HepG2 (cell line): ENCODE results near the gene SRGAP3. TPM values are rescaled to one million over a fixed set of nuclear protein-coding genes. Genes with fewer than 3 reads are reported as not detected.

Source experiments
- ATAC-seq: fragments of 200-7000 bp; cut with Tn5 transposase; 3 replicates; pipeline ENCODE4 v1.9.1; 2020; ENCODE audit warnings: mild to moderate bottlenecking, moderate library complexity
- BruUV-seq: library from RNA; stranded (reverse); fragments of 400-500 nt; replicated peaks from 2 replicates; lab custom pipeline; 2021; lab: Mats Ljungman, UMichigan
- CTCF ChIA-PET: fragments of 300-600 bp; formaldehyde crosslinking; extraction: SDS; loops from one replicate; lab custom pipeline; 2021; ENCODE audit warnings: low total read pairs, inconsistent platforms, low intra/inter-chr PET ratio; lab: Yijun Ruan, JAX
- POLR2A ChIA-PET: fragments of 350-600 bp; sonication (Branson Sonifier 250); formaldehyde crosslinking; loops from one replicate; lab custom pipeline; 2020; ENCODE audit warnings: antibody characterized with exemption, inconsistent platforms; lab: Yijun Ruan, JAX
- DNase-seq: peaks from one replicate; pipeline ENCODE4 v3.0.0-alpha.2; 2015; ENCODE audit warnings: low spot score
- FAIRE-seq: peaks from 3 replicates; lab custom pipeline; 2011; peaks lifted over from hg19 to GRCh38; lab: Jason Lieb, UNC
- H2AFZ ChIP-seq: one replicate; pipeline ENCODE4 v1.6.1; 2011; ENCODE audit warnings: low read length, inconsistent platforms
- H3K27ac ChIP-seq: fragments of 300-600 bp; 3 replicates; pipeline ENCODE4 v1.8.0; 2011; ENCODE audit warnings: mixed run types, mild to moderate bottlenecking, mixed read lengths, low read length, inconsistent platforms; ENCODE audit not compliant: insufficient read depth; ENCODE audit errors: extremely low read length
- H3K27me3 ChIP-seq, 2 experiments: fragments of 200-600 bp in 1 of 2; 2 replicates in 1 of 2; 3 replicates in 1 of 2; pipeline versions ENCODE4 v1.6.0 to v1.8.0; 2011; ENCODE audit warnings: low read length in 2 of 2, mild to moderate bottlenecking in 2 of 2, moderate library complexity in 2 of 2, inconsistent platforms in 1 of 2; ENCODE audit not compliant: insufficient read depth in 2 of 2, control insufficient read depth in 1 of 2
- H3K36me3 ChIP-seq, 2 experiments: fragments of 200-600 bp in 1 of 2; replicated peaks in 1 of 2; 2 replicates in 1 of 2; 3 replicates in 1 of 2; pipeline versions ENCODE4 v1.5.1 to v1.8.0; 2011; ENCODE audit warnings: low read length in 2 of 2, inconsistent platforms in 1 of 2; ENCODE audit not compliant: insufficient read depth in 2 of 2, control insufficient read depth in 1 of 2
- H3K4me1 ChIP-seq: 2 replicates; pipeline ENCODE4 v1.5.1; 2012; ENCODE audit warnings: low read length, inconsistent platforms; ENCODE audit not compliant: insufficient read depth
- H3K4me2 ChIP-seq: 2 replicates; pipeline ENCODE4 v1.6.0; 2011; ENCODE audit warnings: low read depth, low read length, inconsistent platforms
- H3K4me3 ChIP-seq, 3 experiments: fragments of 200-600 bp in 1 of 3; sonication (generic), shearing (Covaris generic) in 1 of 3; replicated peaks in 1 of 3; 2 replicates each; pipeline ENCODE4 v1.5.1; 2011 to 2016; ENCODE audit warnings: low read length in 3 of 3, inconsistent platforms in 2 of 3, low read depth in 2 of 3, mild to moderate bottlenecking in 2 of 3, control low read depth in 1 of 3, mixed read lengths in 1 of 3; ENCODE audit not compliant: insufficient read depth in 1 of 3
- H3K79me2 ChIP-seq: one replicate; pipeline ENCODE4 v1.6.1; 2011; ENCODE audit warnings: low read length, inconsistent platforms; ENCODE audit not compliant: insufficient read depth
- H3K9ac ChIP-seq: 2 replicates; pipeline ENCODE4 v1.6.0; 2011; ENCODE audit warnings: mild to moderate bottlenecking, low read depth, low read length, inconsistent platforms; ENCODE audit not compliant: insufficient read depth
- H3K9me3 ChIP-seq: 2 replicates; pipeline ENCODE4 v1.5.1; 2012; ENCODE audit warnings: mild to moderate bottlenecking, low read length
- H4K20me1 ChIP-seq: 2 replicates; pipeline ENCODE4 v1.6.0; 2011; ENCODE audit warnings: inconsistent platforms, mild to moderate bottlenecking, low read length, moderate library complexity; ENCODE audit not compliant: insufficient read depth
- GABPA ChIP-seq, 2 experiments: IDR thresholded peaks; 2 replicates each; pipeline ENCODE4 v1.6.1; 2011 to 2016; ENCODE audit warnings: low read depth in 2 of 2, low read length in 1 of 2, missing biosample characterization in 1 of 2, missing genetic modification characterization in 1 of 2
- JARID2 ChIP-seq: sonication (generic); formaldehyde crosslinking; IDR thresholded peaks from 2 replicates; pipeline ENCODE4 v1.8.1; 2023; ENCODE audit warnings: missing genetic modification reagents, inconsistent platforms; ENCODE audit not compliant: insufficient replicate concordance
- MED1 ChIP-seq: sonication (generic); formaldehyde crosslinking; IDR thresholded peaks from 2 replicates; pipeline ENCODE4 v1.4.0; 2020; ENCODE audit warnings: missing genetic modification reagents
- TCF7 ChIP-seq: sonication (generic); IDR thresholded peaks from 2 replicates; pipeline ENCODE4 v1.6.1; 2016; ENCODE audit warnings: antibody characterized with exemption, low read depth
- ZNF569 ChIP-seq: sonication (generic); formaldehyde crosslinking; IDR thresholded peaks from 2 replicates; pipeline ENCODE4 v1.5.0; 2020; ENCODE audit warnings: mild to moderate bottlenecking, missing genetic modification reagents, moderate library complexity, borderline replicate concordance
- WGBS: methylation state at CpG from one replicate; pipeline ENCODE4 v1.1.6; 2017; ENCODE audit warnings: low lambda C conversion rate; 5-methylcytosine and 5-hydroxymethylcytosine counted together
- in situ Hi-C: cut with HindIII; loops from 2 replicates; pipeline ENCODE4 v1.10.0; 2017; ENCODE audit warnings: low pct_unique_long_range_greater_than_20kb; ENCODE audit not compliant: extremely low pct_ligation_motif_present
- intact Hi-C: fragments of 100-400 bp; cut with micrococcal nuclease; formaldehyde crosslinking; loops from one replicate; pipeline ENCODE4 v1.10.0; 2022; ENCODE audit not compliant: unreplicated experiment
- polyA plus RNA-seq, 8 experiments: library from polyadenylated mRNA; depleted of rRNA in 3 of 8; stranded (reverse) in 7 of 8; unstranded in 1 of 8; fragments of >200 nt; fragmentation: Illumina TruSeq in 4 of 8; extraction: Trizol in 4 of 8; gene quantifications; 2 replicates each; pipeline versions ENCODE4 v1.2.1 to v1.2.3, GENCODE V29; 2011 to 2016; ENCODE audit warnings: low read depth in 4 of 8, missing spikeins in 1 of 8, mixed read lengths in 1 of 8; ENCODE audit not compliant: insufficient read depth in 1 of 8
- total RNA-seq, 5 experiments: library from RNA; depleted of rRNA; stranded (reverse); fragments of >200 nt; fragmentation: Illumina TruSeq; extraction: Trizol; gene quantifications; 2 replicates each; pipeline ENCODE4 v1.2.3, GENCODE V29; 2016; ENCODE audit warnings: low read depth in 1 of 5
- TF ChIP-seq, protein P1 (sequence below): sonication (generic); formaldehyde crosslinking; IDR thresholded peaks from 2 replicates; pipeline ENCODE4 v1.4.0; 2020; ENCODE audit warnings: mild to moderate bottlenecking, missing genetic modification reagents
- TF ChIP-seq, protein P2 (sequence below): sonication (generic); formaldehyde crosslinking; IDR thresholded peaks from 2 replicates; pipeline ENCODE4 v1.9.0; 2021; ENCODE audit warnings: missing genetic modification reagents, mild to moderate bottlenecking, borderline replicate concordance
- TF ChIP-seq, protein P3 (sequence below): sonication (generic); formaldehyde crosslinking; conservative IDR thresholded peaks from 2 replicates; pipeline ENCODE4 v1.4.0; 2020; ENCODE audit warnings: missing genetic modification reagents
- TF ChIP-seq, protein P4 (sequence below): sonication (generic); formaldehyde crosslinking; IDR thresholded peaks from 2 replicates; pipeline ENCODE4 v1.4.0; 2020; ENCODE audit warnings: mild to moderate bottlenecking, missing genetic modification reagents

SRGAP3 gene
- total and polyA plus RNA-seq, 2 of the 13 experiments (the other 11 are each of a cell fraction or from before 2014, with no cell fraction given): 1.2 to 1.4 TPM

DNA sequence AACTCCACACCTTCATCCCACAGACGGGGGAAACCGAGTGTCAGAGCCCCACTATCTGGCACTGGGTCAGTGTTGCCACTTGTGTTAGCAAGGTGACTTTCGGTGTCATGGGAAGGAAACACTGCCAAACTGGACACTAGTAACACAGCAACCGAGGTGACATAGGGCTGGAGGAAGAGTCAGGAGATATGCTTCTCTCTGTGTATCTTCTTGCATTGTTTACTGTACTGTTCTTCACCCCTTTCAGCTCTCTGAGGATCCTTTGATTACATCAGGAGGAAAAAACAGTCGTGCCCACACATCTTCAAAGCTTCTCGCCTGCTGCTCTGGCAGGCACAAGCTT is 176.8 kb downstream of the SRGAP3 start:
- ChIA-PET POLR2A (no interaction called here), CTCF (no interaction called here)
- WGBS: 14% methylated on average over 2 of the region's 6 CpGs
- TF ChIP-seq, protein P1, sequence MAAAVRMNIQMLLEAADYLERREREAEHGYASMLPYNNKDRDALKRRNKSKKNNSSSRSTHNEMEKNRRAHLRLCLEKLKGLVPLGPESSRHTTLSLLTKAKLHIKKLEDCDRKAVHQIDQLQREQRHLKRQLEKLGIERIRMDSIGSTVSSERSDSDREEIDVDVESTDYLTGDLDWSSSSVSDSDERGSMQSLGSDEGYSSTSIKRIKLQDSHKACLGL (CRISPR knock-in tag): no peak
- TF ChIP-seq GABPA (IDR thresholded peaks at IDR 0.05; ENCODE audit: low read depth, low read length): no peak
- no peak for TF ChIP-seq GABPA (CRISPR knock-in tag; IDR thresholded peaks at IDR 0.05; ENCODE audit: low read depth)
- in situ Hi-C loops: no loop called here
- no TSS peak for BruUV-seq
- intact Hi-C loops: no loop called here
- DNase-seq: no peak
- H3K9ac ChIP-seq: no peak overlapping the region
- H3K79me2 ChIP-seq: no peaks in the 10 kb centered on the region
- H3K4me2 ChIP-seq: no peak overlapping the region
- no peaks in the 10 kb centered on the region; a peak in 1 of 5 replicates for H3K27me3 ChIP-seq
- no peak for FAIRE-seq
- H3K27ac ChIP-seq: no peak overlapping the region
- no peaks in the 10 kb centered on the region for H3K36me3 ChIP-seq
- no peak overlapping the region for H2AFZ ChIP-seq
- H3K4me3 ChIP-seq: no peak overlapping the region
- no peaks in the 10 kb centered on the region for H3K4me1 ChIP-seq
- H3K9me3 ChIP-seq: no peaks in the 10 kb centered on the region
- no peaks in the 10 kb centered on the region for H4K20me1 ChIP-seq
- ATAC-seq: no peak

DNA sequence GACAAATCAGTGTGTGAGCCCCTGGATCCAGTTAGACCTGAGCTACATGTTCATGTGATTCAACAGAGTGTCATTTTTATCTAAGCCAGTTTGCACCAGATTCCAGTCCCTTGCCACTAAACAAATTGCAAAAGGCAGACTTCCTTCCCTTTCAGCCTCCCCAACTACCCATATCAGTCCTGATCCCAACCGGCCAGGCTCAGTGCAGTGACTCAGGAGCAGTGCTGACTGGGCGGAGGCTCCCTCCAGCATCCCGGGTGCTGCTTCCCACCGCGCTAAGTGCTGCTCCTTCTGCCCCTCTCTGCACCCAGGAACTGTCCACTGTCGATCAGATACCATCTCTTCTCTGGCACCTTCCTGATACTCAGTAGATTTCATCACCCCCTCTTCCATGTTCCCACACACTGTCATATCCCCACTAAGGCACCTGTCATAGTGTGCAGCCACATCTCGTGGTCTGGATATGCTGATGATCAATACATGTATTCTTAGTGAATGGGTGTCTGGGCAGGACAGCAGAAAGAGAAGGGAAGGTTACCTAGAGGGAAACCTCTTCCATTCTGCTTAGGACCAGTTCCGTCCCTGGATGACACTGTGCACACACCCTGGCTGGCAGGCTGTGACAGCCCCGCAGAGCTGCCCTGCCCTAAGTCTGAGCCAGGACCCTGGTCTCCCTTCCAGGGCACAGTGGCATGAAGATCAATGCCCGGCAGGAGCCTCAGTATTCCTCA is 177.3 kb downstream of the SRGAP3 start:
- Histone ChIP-seq H4K20me1 (no peaks in the 10 kb centered on the region), H3K27ac (no peak overlapping the region), H3K4me3 (no peak overlapping the region), H3K27me3 (no peaks in the 10 kb centered on the region; a peak in 1 of 5 replicates), H3K4me1 (no peaks in the 10 kb centered on the region), H2AFZ (no peak overlapping the region), H3K9ac (no peak overlapping the region), H3K36me3 (no peaks in the 10 kb centered on the region), H3K4me2 (no peak overlapping the region), H3K9me3 (no peaks in the 10 kb centered on the region), H3K79me2 (no peaks in the 10 kb centered on the region)
- intact Hi-C loops: no loop called here
- ChIA-PET POLR2A (no interaction called here), CTCF (no interaction called here)
- ATAC-seq (no peak), FAIRE-seq (no peak), DNase-seq (no peak)
- 48% methylated on average over 10 of the region's 10 CpGs for WGBS
- in situ Hi-C loops: no loop called here
- TF ChIP-seq ZNF569 (CRISPR knock-in tag) (no peak), JARID2 (no peak), MED1 (CRISPR knock-in tag) (no peak), TCF7 (no peak)
- TF ChIP-seq, protein P2, sequence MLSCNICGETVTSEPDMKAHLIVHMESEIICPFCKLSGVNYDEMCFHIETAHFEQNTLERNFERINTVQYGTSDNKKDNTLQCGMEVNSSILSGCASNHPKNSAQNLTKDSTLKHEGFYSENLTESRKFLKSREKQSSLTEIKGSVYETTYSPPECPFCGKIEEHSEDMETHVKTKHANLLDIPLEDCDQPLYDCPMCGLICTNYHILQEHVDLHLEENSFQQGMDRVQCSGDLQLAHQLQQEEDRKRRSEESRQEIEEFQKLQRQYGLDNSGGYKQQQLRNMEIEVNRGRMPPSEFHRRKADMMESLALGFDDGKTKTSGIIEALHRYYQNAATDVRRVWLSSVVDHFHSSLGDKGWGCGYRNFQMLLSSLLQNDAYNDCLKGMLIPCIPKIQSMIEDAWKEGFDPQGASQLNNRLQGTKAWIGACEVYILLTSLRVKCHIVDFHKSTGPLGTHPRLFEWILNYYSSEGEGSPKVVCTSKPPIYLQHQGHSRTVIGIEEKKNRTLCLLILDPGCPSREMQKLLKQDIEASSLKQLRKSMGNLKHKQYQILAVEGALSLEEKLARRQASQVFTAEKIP (CRISPR knock-in tag): no peak
- TF ChIP-seq, protein P3, sequence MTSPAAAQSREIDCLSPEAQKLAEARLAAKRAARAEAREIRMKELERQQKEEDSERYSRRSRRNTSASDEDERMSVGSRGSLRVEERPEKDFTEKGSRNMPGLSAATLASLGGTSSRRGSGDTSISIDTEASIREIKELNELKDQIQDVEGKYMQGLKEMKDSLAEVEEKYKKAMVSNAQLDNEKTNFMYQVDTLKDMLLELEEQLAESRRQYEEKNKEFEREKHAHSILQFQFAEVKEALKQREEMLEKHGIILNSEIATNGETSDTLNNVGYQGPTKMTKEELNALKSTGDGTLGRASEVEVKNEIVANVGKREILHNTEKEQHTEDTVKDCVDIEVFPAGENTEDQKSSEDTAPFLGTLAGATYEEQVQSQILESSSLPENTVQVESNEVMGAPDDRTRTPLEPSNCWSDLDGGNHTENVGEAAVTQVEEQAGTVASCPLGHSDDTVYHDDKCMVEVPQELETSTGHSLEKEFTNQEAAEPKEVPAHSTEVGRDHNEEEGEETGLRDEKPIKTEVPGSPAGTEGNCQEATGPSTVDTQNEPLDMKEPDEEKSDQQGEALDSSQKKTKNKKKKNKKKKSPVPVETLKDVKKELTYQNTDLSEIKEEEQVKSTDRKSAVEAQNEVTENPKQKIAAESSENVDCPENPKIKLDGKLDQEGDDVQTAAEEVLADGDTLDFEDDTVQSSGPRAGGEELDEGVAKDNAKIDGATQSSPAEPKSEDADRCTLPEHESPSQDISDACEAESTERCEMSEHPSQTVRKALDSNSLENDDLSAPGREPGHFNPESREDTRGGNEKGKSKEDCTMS (CRISPR knock-in tag): no peak
- TF ChIP-seq, protein P4, sequence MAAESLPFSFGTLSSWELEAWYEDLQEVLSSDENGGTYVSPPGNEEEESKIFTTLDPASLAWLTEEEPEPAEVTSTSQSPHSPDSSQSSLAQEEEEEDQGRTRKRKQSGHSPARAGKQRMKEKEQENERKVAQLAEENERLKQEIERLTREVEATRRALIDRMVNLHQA (CRISPR knock-in tag): no peak
- no TSS peak for BruUV-seq
